Measurements from ENCODE around the gene CHMP1A. TPM values are rescaled to one million over a fixed set of nuclear protein-coding genes. Genes with fewer than 3 reads are reported as not detected.

The CHMP1A gene
- total and polyA plus RNA-seq, 2 of the 8 experiments (the other 6 are each of a cell fraction or from before 2014, with no cell fraction given): 64.4 to 75.8 TPM

GRCh38 chr16:89653656-89654295 lies 3.7 kb downstream of the CHMP1A start (continued):
- TF ChIP-seq SIRT6 (IDR thresholded peaks at IDR 0.05; ENCODE audit: low read length): no peak
- no peak for TF ChIP-seq TAF1 (IDR thresholded peaks at IDR 0.05; ENCODE audit: low read depth, low read length)

Data from H1 (cell line).